Activated naive CD4-positive, alpha-beta T cell treated with anti-CD3 and anti-CD28 coated beads, Interleukin-2, amount 10 ng/mL, durations not matched to agents 7 days and 5 days (primary cell): ENCODE results near the gene PCDHA6.
"Not testable (repeated sequence)": the region's sequence is repeated elsewhere in the genome, so short reads cannot be mapped to it uniquely, and the experiment has no call there.

Experiments used
- CTCF ChIA-PET: fragments of 350-600 bp; sonication (Branson Sonifier 250); formaldehyde crosslinking; loops from one replicate; lab custom pipeline; 2021; ENCODE audit warnings: antibody characterized with exemption; lab: Charles Lee
- DNase-seq: peaks from one replicate; pipeline ENCODE4 v3.0.0-alpha.2; 2020
- H3K27ac Mint-ChIP-seq: one replicate; pipeline ENCODE4 v1.8.0; 2021; ENCODE audit warnings: mild to moderate bottlenecking, moderate library complexity, mixed read lengths
- H3K27me3 Mint-ChIP-seq: one replicate; pipeline ENCODE4 v1.8.0; 2021; ENCODE audit warnings: mild to moderate bottlenecking, mixed read lengths
- H3K36me3 Mint-ChIP-seq: one replicate; pipeline ENCODE4 v1.8.0; 2021; ENCODE audit warnings: mixed read lengths
- H3K4me1 Mint-ChIP-seq: one replicate; pipeline ENCODE4 v1.8.0; 2021; ENCODE audit warnings: mixed read lengths
- H3K4me3 Mint-ChIP-seq: one replicate; pipeline ENCODE4 v1.8.0; 2021; ENCODE audit warnings: mild to moderate bottlenecking, moderate library complexity, mixed read lengths
- H3K9me3 Mint-ChIP-seq: one replicate; pipeline ENCODE4 v1.8.0; 2021; ENCODE audit warnings: mixed read lengths

PCDHA6 gene

DNA sequence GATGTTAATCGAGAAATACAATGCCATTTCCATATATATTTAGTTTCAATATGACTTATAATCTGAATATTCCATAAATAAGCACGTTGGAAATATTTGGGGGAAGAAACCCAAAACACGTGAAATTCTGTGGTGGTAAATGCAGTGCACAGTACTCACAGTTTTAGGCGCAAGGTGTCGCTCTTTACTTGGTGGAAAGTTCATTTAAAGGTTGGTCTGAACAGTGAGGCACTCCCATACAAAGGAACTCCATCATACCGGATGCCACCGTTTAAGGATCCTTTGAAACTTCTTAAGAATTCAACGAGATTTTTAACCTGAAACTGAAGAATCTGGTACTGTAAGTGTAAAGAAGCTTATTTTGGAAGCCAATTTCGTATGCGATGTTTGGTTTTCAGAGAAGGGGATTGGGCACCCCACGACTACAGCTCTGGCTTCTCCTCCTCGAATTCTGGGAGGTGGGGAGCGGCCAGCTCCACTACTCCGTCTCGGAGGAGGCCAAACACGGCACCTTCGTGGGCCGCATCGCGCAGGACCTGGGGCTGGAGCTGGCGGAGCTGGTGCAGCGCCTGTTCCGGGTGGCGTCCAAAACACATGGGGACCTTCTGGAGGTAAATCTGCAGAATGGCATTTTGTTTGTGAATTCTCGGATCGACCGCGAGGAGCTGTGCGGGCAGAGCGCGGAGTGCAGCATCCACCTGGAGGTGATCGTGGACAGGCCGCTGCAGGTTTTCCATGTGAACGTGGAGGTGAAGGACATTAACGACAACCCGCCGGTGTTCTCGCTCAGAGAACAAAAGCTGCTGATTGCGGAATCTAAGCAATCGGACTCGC lies 41.2 kb downstream of the PCDHA6 start, which contains the start of gene PCDHA11:
Gene PCDHA11, plus strand, starts transcription at position 237 of the 834 bp plus-strand sequence. Its CDS starts 147 bp downstream, at position 384.
- CTCF ChIA-PET, result interaction anchor here (1.0 to 1.5 kb wide), 3 partner anchors 12 to 174 kb away, joined by 3 to 4 read pairs (median 3); no protein-coding TSS in a partner anchor
- H3K4me1 Mint-ChIP-seq, result no peaks in the 10 kb centered on the region
- peaks cover 2% of the 10 kb centered on the region for H3K36me3 Mint-ChIP-seq
- H3K27me3 Mint-ChIP-seq, result peaks cover 14% of the 10 kb centered on the region
- no peak within 1 kb of the TSS for H3K27ac Mint-ChIP-seq
- no peak within 1 kb of the TSS for H3K4me3 Mint-ChIP-seq
- H3K9me3 Mint-ChIP-seq, result peaks cover 8% of the 10 kb centered on the region
- DNase-seq, result no peak

DNA sequence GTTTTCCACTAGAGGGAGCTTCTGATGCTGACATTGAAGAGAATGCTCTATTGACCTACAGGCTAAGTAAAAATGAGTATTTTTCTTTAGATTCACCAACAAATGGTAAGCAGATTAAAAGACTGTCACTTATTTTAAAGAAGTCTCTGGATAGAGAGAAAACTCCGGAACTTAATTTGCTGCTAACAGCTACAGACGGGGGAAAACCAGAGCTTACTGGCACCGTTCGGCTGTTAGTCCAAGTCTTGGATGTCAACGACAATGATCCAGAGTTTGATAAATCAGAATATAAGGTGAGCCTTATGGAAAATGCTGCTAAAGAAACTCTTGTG lies 41.8 kb downstream of the PCDHA6 start:
- Mint-ChIP-seq H3K9me3 (peaks cover 10% of the 10 kb centered on the region), H3K27me3 (peaks cover 14% of the 10 kb centered on the region), H3K36me3 (peaks cover 2% of the 10 kb centered on the region), H3K27ac (no peak overlapping the region), H3K4me1 (no peaks in the 10 kb centered on the region), H3K4me3 (no peak overlapping the region)
- DNase-seq, result no peak
- CTCF ChIA-PET, result interaction anchor here (1.0 to 1.5 kb wide), 3 partner anchors 13 to 173 kb away, joined by 3 to 4 read pairs (median 3); no protein-coding TSS in a partner anchor

DNA sequence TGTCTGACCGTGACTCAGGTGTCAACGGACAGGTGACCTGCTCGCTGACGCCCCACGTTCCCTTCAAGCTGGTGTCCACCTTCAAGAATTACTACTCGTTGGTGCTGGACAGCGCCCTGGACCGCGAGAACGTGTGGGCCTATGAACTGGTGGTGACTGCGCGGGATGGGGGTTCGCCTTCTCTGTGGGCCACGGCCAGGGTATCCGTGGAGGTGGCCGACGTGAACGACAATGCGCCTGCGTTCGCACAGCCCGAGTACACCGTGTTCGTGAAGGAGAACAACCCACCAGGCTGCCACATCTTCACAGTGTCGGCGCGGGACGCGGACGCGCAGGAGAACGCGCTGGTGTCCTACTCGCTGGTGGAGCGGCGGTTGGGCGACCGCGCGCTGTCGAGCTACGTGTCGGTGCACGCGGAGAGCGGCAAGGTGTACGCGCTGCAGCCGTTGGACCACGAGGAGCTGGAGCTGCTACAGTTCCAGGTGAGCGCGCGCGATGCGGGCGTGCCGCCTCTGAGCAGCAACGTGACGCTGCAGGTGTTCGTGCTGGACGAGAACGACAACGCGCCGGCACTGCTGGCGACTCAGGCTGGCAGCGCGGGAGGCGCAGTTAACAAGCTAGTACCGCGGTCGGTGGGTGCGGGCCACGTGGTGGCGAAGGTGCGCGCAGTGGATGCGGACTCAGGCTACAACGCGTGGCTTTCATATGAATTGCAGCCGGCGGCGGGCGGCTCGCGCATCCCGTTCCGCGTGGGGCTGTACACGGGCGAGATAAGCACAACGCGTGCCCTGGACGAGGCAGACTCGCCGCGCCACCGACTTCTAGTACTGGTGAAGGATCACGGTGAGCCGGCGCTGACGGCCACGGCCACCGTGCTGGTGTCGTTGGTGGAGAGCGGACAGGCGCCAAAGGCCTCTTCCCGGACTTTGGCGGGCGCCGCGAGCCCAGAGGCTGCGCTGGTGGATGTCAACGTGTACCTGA lies 42.8 kb downstream of the PCDHA6 start:
- CTCF ChIA-PET, result interaction anchor here (1.2 to 1.5 kb wide), 2 partner anchors 14 to 172 kb away, joined by 3 to 4 read pairs; no protein-coding TSS in a partner anchor
- H3K4me1 Mint-ChIP-seq, result no peaks in the 10 kb centered on the region

DNA sequence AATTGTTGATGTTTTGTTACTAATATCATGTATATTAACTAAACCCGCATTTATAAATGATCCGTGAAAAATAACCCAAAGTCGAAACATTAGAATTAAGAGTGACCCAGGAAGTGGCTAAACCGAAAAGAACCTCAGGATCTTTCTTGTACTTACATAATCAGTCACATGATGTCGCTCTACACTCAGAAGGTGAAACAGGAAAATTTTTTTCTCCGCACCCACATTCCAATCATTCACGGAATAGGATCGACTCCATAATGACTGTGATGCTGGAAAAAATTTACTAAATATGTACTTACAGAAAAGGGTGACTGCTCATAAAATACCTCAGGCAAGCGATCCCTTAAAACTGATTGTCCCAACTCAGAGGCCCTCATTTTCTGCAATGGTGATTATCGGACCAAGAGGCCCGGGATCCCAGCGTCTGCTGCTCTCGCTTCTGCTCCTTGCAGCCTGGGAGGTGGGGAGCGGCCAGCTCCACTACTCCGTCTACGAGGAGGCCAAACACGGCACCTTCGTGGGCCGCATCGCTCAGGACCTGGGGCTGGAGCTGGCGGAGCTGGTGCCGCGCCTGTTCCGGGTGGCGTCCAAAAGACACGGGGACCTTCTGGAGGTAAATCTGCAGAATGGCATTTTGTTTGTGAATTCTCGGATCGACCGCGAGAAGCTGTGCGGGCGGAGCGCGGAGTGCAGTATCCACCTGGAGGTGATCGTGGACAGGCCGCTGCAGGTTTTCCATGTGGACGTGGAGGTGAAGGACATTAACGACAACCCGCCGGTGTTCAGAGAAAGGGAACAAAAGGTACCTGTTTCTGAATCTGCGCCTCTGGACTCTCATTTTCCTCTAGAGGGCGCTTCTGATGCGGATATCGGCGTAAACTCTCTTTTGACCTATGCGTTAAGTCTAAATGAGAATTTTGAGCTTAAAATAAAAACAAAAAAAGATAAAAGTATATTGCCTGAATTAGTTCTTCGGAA lies 47.6 kb downstream of the PCDHA6 start, which contains the start of gene PCDHA12:
Gene PCDHA12, plus strand, starts transcription at position 224 of the 981 bp plus-strand sequence. Its CDS starts 165 bp downstream, at position 389.
- peaks cover 14% of the 10 kb centered on the region for H3K27me3 Mint-ChIP-seq
- CTCF ChIA-PET, result no interaction called here
- H3K27ac Mint-ChIP-seq, result peak within 1 kb of the TSS; percentile 58

More for the DNA sequence above, 42.8 kb downstream of the PCDHA6 start:
- Mint-ChIP-seq H3K9me3 (peaks cover 12% of the 10 kb centered on the region), H3K4me3 (no peak overlapping the region), H3K27me3 (peaks cover 17% of the 10 kb centered on the region), H3K36me3 (peaks cover 2% of the 10 kb centered on the region), H3K27ac (peak overlapping the region; percentile 42)
- DNase-seq, result no peak

DNA sequence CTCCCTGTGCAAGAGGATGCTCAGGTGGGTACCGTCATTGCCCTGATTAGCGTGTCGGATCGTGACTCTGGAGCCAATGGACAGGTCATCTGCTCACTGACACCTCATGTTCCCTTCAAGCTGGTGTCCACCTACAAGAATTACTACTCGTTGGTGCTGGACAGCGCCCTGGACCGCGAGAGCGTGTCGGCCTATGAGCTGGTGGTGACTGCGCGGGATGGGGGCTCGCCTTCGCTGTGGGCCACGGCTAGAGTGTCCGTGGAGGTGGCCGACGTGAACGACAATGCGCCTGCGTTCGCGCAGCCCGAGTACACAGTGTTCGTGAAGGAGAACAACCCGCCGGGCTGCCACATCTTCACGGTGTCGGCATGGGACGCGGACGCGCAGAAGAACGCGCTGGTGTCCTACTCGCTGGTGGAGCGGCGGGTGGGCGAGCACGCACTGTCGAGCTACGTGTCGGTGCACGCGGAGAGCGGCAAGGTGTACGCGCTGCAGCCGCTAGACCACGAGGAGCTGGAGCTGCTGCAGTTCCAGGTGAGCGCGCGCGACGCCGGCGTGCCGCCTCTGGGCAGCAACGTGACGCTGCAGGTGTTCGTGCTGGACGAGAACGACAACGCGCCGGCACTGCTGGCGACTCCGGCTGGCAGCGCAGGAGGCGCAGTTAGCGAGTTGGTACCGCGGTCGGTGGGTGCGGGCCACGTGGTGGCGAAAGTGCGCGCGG lies 48.9 kb downstream of the PCDHA6 start:
- peaks cover 18% of the 10 kb centered on the region for H3K9me3 Mint-ChIP-seq
- H3K4me1 Mint-ChIP-seq, H3K27ac Mint-ChIP-seq, H3K36me3 Mint-ChIP-seq, CTCF ChIA-PET, DNase-seq, H3K4me3 Mint-ChIP-seq, H3K27me3 Mint-ChIP-seq: not testable (repeated sequence)

More for the DNA sequence above, 47.6 kb downstream of the PCDHA6 start, which contains the start of gene PCDHA12:
- Mint-ChIP-seq H3K4me3 (no peak within 1 kb of the TSS), H3K36me3 (no peaks in the 10 kb centered on the region), H3K4me1 (no peaks in the 10 kb centered on the region), H3K9me3 (peaks cover 14% of the 10 kb centered on the region)
- no peak for DNase-seq

DNA sequence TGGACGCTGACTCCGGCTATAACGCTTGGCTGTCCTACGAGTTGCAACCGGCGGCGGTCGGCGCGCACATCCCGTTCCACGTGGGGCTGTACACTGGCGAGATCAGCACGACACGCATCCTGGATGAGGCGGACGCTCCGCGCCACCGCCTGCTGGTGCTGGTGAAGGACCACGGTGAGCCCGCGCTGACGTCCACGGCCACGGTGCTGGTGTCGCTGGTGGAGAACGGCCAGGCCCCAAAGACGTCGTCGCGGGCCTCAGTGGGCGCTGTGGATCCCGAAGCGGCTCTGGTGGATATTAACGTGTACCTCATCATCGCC lies 49.5 kb downstream of the PCDHA6 start:
- Mint-ChIP-seq H3K4me3 (no peak overlapping the region), H3K27me3 (peaks cover 11% of the 10 kb centered on the region), H3K4me1 (no peaks in the 10 kb centered on the region), H3K27ac (peak overlapping the region; percentile 58), H3K9me3 (peaks cover 18% of the 10 kb centered on the region), H3K36me3 (no peaks in the 10 kb centered on the region)
- CTCF ChIA-PET, result no interaction called here
- no peak for DNase-seq
